ENCODE data around the gene ACAP1. TPM values are rescaled to one million over a fixed set of nuclear protein-coding genes. Genes with fewer than 3 reads are reported as not detected.

The ACAP1 gene
- total RNA-seq, 1 experiment from 2014 or later = 8.8 TPM

DNA sequence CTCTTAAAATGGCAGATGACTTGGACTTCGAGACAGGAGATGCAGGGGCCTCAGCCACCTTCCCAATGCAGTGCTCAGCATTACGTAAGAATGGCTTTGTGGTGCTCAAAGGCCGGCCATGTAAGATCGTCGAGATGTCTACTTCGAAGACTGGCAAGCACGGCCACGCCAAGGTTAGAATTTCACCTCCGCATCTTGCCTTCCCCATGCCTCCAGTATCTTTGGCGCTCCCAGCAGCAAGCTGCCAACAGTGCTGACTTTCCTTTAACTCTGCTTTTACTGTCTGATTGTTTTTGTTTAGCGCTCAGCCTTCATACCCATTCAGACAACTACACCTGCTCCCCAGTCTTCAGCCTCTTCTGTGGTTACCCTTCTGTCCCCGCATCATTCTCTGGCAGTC, 26.7 kb upstream of the ACAP1 start:
- BruUV-seq (replicated peaks) = no TSS peak
- H3K4me1 ChIP-seq (ENCODE audit: control insufficient read depth in 1 of 2, insufficient read depth in 2 of 2, low read length in 2 of 2) = peaks cover 32 to 64% of the 10 kb centered on the region in 2 experiments
- no peaks in the 10 kb centered on the region for H3K9me2 ChIP-seq (ENCODE audit: insufficient read depth)
- DNase-seq (ENCODE audit: low read depth, low spot score) (no peak), ATAC-seq (no peak)
- H3K4me3 ChIP-seq (replicated peaks in 1 of 2; ENCODE audit: low read depth in 1 of 2, low read length in 2 of 2) = peak overlapping the region; percentile 90 to 99; a peak in 3 of 4 replicates
- no peaks in the 10 kb centered on the region for H3K27me3 ChIP-seq (ENCODE audit: insufficient read depth, low read length)
- ChIA-PET RAD21 (ENCODE audit: low non-redundant PET in 1 of 2, low total read pairs in 2 of 2, uncharacterized antibody in 2 of 2, unreplicated experiment in 2 of 2) (no interaction called here), POLR2A (interaction anchor here (1.0 to 1.6 kb wide), 2 partner anchors 20 to 73 kb away, joined by 3 to 9 read pairs; partner anchors contain the start of gene NEURL4), CTCF (interaction anchor here (0.6 kb wide), 1 partner anchor 58 kb away, joined by 3 read pairs; the partner anchor contains the start of gene CTDNEP1)
- no peaks in the 10 kb centered on the region for H3K9me3 ChIP-seq (ENCODE audit: control insufficient read depth in 1 of 2, insufficient read depth in 1 of 2, low read depth in 1 of 2, low read length in 2 of 2)
- H4K20me1 ChIP-seq (ENCODE audit: insufficient read depth) = peaks cover 36% of the 10 kb centered on the region
- intact Hi-C loops (cut with micrococcal nuclease) = loop anchor here (5.0 kb wide), 1 partner anchor 57 kb away; the partner anchor contains the start of genes CTDNEP1 and ELP5
- H3K9ac ChIP-seq (ENCODE audit: low read length) = peak overlapping the region; percentile 99; the same call in 1 of the 2 replicates
- H2AFZ ChIP-seq (ENCODE audit: low read depth, low read length, poor library complexity, severe bottlenecking) = no peak overlapping the region
- H3K4me2 ChIP-seq (ENCODE audit: low read length) = peak overlapping the region; percentile 88
- H3K79me2 ChIP-seq (ENCODE audit: insufficient read depth, low read length) = peaks cover 71% of the 10 kb centered on the region
- H3K36me3 ChIP-seq (ENCODE audit: control insufficient read depth in 1 of 2, insufficient read depth in 2 of 2, low read length in 2 of 2) = peaks cover 30 to 46% of the 10 kb centered on the region in 2 experiments
- TF ChIP-seq CEBPB (IDR thresholded peaks at IDR 0.05; ENCODE audit: low read depth) (no peak), ZNF274 (IDR thresholded peaks at IDR 0.05; ENCODE audit: low read depth, low read length) (no peak), EGR1 (IDR thresholded peaks at IDR 0.05; ENCODE audit: low read depth) (no peak), CBX3 (IDR thresholded peaks at IDR 0.05; ENCODE audit: low read depth) (no peak), ZFX (IDR thresholded peaks at IDR 0.05) (no peak), SRF (IDR thresholded peaks at IDR 0.05; ENCODE audit: low read depth) (no peak), EZH2 (IDR thresholded peaks at IDR 0.05) (no peak), YY1 (IDR thresholded peaks at IDR 0.05; ENCODE audit: extremely low read depth, insufficient replicate concordance, low read depth, low read length) (no peak)
- TF ChIP-seq, protein P1, sequence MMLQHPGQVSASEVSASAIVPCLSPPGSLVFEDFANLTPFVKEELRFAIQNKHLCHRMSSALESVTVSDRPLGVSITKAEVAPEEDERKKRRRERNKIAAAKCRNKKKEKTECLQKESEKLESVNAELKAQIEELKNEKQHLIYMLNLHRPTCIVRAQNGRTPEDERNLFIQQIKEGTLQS (IDR thresholded peaks at IDR 0.05) = no peak
- TF ChIP-seq, protein P2, sequence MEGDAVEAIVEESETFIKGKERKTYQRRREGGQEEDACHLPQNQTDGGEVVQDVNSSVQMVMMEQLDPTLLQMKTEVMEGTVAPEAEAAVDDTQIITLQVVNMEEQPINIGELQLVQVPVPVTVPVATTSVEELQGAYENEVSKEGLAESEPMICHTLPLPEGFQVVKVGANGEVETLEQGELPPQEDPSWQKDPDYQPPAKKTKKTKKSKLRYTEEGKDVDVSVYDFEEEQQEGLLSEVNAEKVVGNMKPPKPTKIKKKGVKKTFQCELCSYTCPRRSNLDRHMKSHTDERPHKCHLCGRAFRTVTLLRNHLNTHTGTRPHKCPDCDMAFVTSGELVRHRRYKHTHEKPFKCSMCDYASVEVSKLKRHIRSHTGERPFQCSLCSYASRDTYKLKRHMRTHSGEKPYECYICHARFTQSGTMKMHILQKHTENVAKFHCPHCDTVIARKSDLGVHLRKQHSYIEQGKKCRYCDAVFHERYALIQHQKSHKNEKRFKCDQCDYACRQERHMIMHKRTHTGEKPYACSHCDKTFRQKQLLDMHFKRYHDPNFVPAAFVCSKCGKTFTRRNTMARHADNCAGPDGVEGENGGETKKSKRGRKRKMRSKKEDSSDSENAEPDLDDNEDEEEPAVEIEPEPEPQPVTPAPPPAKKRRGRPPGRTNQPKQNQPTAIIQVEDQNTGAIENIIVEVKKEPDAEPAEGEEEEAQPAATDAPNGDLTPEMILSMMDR (IDR thresholded peaks at IDR 0.05 in 2 of 3, conservative IDR thresholded peaks at IDR 0.05 in 1 of 3; ENCODE audit: borderline replicate concordance in 1 of 3, insufficient read depth in 1 of 3, low read depth in 2 of 3, low read length in 2 of 3) = no peak
- TF ChIP-seq, protein P3, sequence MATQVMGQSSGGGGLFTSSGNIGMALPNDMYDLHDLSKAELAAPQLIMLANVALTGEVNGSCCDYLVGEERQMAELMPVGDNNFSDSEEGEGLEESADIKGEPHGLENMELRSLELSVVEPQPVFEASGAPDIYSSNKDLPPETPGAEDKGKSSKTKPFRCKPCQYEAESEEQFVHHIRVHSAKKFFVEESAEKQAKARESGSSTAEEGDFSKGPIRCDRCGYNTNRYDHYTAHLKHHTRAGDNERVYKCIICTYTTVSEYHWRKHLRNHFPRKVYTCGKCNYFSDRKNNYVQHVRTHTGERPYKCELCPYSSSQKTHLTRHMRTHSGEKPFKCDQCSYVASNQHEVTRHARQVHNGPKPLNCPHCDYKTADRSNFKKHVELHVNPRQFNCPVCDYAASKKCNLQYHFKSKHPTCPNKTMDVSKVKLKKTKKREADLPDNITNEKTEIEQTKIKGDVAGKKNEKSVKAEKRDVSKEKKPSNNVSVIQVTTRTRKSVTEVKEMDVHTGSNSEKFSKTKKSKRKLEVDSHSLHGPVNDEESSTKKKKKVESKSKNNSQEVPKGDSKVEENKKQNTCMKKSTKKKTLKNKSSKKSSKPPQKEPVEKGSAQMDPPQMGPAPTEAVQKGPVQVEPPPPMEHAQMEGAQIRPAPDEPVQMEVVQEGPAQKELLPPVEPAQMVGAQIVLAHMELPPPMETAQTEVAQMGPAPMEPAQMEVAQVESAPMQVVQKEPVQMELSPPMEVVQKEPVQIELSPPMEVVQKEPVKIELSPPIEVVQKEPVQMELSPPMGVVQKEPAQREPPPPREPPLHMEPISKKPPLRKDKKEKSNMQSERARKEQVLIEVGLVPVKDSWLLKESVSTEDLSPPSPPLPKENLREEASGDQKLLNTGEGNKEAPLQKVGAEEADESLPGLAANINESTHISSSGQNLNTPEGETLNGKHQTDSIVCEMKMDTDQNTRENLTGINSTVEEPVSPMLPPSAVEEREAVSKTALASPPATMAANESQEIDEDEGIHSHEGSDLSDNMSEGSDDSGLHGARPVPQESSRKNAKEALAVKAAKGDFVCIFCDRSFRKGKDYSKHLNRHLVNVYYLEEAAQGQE (IDR thresholded peaks at IDR 0.05; ENCODE audit: low read depth) = no peak
- TF ChIP-seq, protein P4, sequence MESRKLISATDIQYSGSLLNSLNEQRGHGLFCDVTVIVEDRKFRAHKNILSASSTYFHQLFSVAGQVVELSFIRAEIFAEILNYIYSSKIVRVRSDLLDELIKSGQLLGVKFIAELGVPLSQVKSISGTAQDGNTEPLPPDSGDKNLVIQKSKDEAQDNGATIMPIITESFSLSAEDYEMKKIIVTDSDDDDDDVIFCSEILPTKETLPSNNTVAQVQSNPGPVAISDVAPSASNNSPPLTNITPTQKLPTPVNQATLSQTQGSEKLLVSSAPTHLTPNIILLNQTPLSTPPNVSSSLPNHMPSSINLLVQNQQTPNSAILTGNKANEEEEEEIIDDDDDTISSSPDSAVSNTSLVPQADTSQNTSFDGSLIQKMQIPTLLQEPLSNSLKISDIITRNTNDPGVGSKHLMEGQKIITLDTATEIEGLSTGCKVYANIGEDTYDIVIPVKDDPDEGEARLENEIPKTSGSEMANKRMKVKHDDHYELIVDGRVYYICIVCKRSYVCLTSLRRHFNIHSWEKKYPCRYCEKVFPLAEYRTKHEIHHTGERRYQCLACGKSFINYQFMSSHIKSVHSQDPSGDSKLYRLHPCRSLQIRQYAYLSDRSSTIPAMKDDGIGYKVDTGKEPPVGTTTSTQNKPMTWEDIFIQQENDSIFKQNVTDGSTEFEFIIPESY (IDR thresholded peaks at IDR 0.05; ENCODE audit: extremely low read depth, insufficient replicate concordance, low read length) = no peak
- H3K27ac ChIP-seq (ENCODE audit: low read depth, low read length) = peak overlapping the region; percentile 17

Data from HCT116 (cell line).